SK-N-SH (cell line): ENCODE results near the gene TMEM231. TPM values are rescaled to one million over a fixed set of nuclear protein-coding genes. Genes with fewer than 3 reads are reported as not detected.
A peak's percentile ranks its signal among the peaks of the same experiment; 100 is the strongest.

Experiments used
- CTCF ChIA-PET: fragments of 300-600, 350-600 bp; formaldehyde crosslinking; extraction: SDS; loops from one replicate; lab custom pipeline; 2021; lab: Yijun Ruan, JAX
- POLR2A ChIA-PET: fragments of 350-600 bp; sonication (Branson Sonifier 250); formaldehyde crosslinking; extraction: SDS; loops from one replicate; lab custom pipeline; 2020; ENCODE audit warnings: antibody characterized with exemption, inconsistent platforms; lab: Yijun Ruan, JAX
- DNase-seq: peaks from one replicate; pipeline ENCODE4 v3.0.0; 2012
- H2AFZ ChIP-seq: fragments of 200-600 bp; sonication (generic); 2 replicates; pipeline ENCODE4 v1.8.1; 2016; ENCODE audit warnings: antibody characterized with exemption, mild to moderate bottlenecking, low read depth
- H3F3A ChIP-seq: fragments of 200-600 bp; sonication (generic); replicated peaks from 2 replicates; pipeline ENCODE3; 2016; ENCODE audit warnings: antibody characterized with exemption, mild to moderate bottlenecking; ENCODE audit not compliant: insufficient read depth
- H3K27ac ChIP-seq, 2 experiments: fragments of 200-500 bp in 1 of 2; fragments of 200-600 bp in 1 of 2; sonication (Bioruptor generic) in 1 of 2; sonication (generic), shearing (Covaris generic) in 1 of 2; 2 replicates each; pipeline versions ENCODE4 v1.5.1 to v1.6.1; 2014 to 2016; ENCODE audit warnings: low read depth in 2 of 2, inconsistent platforms in 1 of 2, low read length in 1 of 2, mild to moderate bottlenecking in 1 of 2, mixed read lengths in 1 of 2
- H3K27me3 ChIP-seq: fragments of 200-600 bp; sonication (generic), shearing (Covaris generic); 2 replicates; pipeline ENCODE4 v1.6.1; 2016; ENCODE audit warnings: mixed run types; ENCODE audit not compliant: insufficient read depth
- H3K36me3 ChIP-seq, 2 experiments: fragments of 200-500 bp in 1 of 2; fragments of 200-600 bp in 1 of 2; sonication (Bioruptor generic) in 1 of 2; sonication (generic) in 1 of 2; replicated peaks in 1 of 2; 2 replicates each; pipeline versions ENCODE3 to v1.5.1; 2014 to 2016; ENCODE audit warnings: low read length in 1 of 2, mild to moderate bottlenecking in 1 of 2; ENCODE audit not compliant: insufficient read depth in 2 of 2, control insufficient read depth in 1 of 2
- H3K4me1 ChIP-seq, 2 experiments: fragments of 200-500 bp in 1 of 2; fragments of 200-600 bp in 1 of 2; sonication (Bioruptor generic) in 1 of 2; sonication (generic), shearing (Covaris generic) in 1 of 2; 2 replicates each; pipeline versions ENCODE4 v1.5.1 to v1.6.1; 2014 to 2016; ENCODE audit warnings: low read depth in 1 of 2, low read length in 1 of 2, mixed run types in 1 of 2; ENCODE audit not compliant: insufficient read depth in 2 of 2, control insufficient read depth in 1 of 2
- H3K4me2 ChIP-seq: fragments of 200-600 bp; sonication (generic), shearing (Covaris generic); 2 replicates; pipeline ENCODE4 v1.6.1; 2017; ENCODE audit warnings: mixed run types
- H3K4me3 ChIP-seq, 2 experiments: fragments of 200-500 bp in 1 of 2; fragments of 200-600 bp in 1 of 2; sonication (Bioruptor generic) in 1 of 2; sonication (generic), shearing (Covaris generic) in 1 of 2; 2 replicates each; pipeline versions ENCODE4 v1.5.1 to v1.8.1; 2014 to 2016; ENCODE audit warnings: low read depth in 2 of 2, inconsistent platforms in 1 of 2, low read length in 1 of 2, mild to moderate bottlenecking in 1 of 2, mixed read lengths in 1 of 2, moderate library complexity in 1 of 2
- H3K79me2 ChIP-seq: fragments of 200-600 bp; sonication (generic); 2 replicates; pipeline ENCODE4 v1.8.1; 2017; ENCODE audit warnings: mild to moderate bottlenecking; ENCODE audit not compliant: insufficient read depth
- H3K9ac ChIP-seq: fragments of 200-600 bp; sonication (generic); 2 replicates; pipeline ENCODE4 v1.6.1; 2017; ENCODE audit warnings: mixed run types
- H3K9me2 ChIP-seq: fragments of 200-600 bp; sonication (generic); 2 replicates; pipeline ENCODE4 v1.6.1; 2017; ENCODE audit warnings: mixed run types
- H3K9me3 ChIP-seq: fragments of 200-600 bp; sonication (generic); 2 replicates; pipeline ENCODE4 v1.6.1; 2017; ENCODE audit warnings: mixed run types, mild to moderate bottlenecking, moderate library complexity
- H4K20me1 ChIP-seq: fragments of 200-600 bp; sonication (generic); 2 replicates; pipeline ENCODE4 v1.6.1; 2017; ENCODE audit warnings: mild to moderate bottlenecking, mixed run types; ENCODE audit not compliant: insufficient read depth
- CHD2 ChIP-seq: fragments of 150-350 bp; IDR thresholded peaks from 2 replicates; pipeline ENCODE4 v1.6.1; 2018; ENCODE audit warnings: low read length; ENCODE audit not compliant: partially characterized antibody
- ELF1 ChIP-seq: IDR thresholded peaks from 2 replicates; pipeline ENCODE4 v1.4.0; 2012
- GATA2 ChIP-seq: sonication (generic); formaldehyde crosslinking; IDR thresholded peaks from 2 replicates; pipeline ENCODE4 v1.5.0; 2020; ENCODE audit warnings: mild to moderate bottlenecking, missing genetic modification reagents
- RAD21 ChIP-seq: IDR thresholded peaks from 2 replicates; pipeline ENCODE4 v1.6.1; 2012; ENCODE audit warnings: mild to moderate bottlenecking, low read length
- REST ChIP-seq: IDR thresholded peaks from 2 replicates; pipeline ENCODE4 v1.6.1; 2012; ENCODE audit warnings: mild to moderate bottlenecking, low read depth, low read length, moderate library complexity
- RFX5 ChIP-seq: IDR thresholded peaks from 2 replicates; pipeline ENCODE4 v1.6.1; 2012; ENCODE audit warnings: mild to moderate bottlenecking, improper control_type of control experiment, low read length
- RXRA ChIP-seq: IDR thresholded peaks from 2 replicates; pipeline ENCODE4 v1.4.0; 2012; ENCODE audit warnings: low read depth, mild to moderate bottlenecking, borderline replicate concordance
- SMC3 ChIP-seq: IDR thresholded peaks from 2 replicates; pipeline ENCODE4 v1.6.1; 2012; ENCODE audit warnings: low read depth, low read length, improper control_type of control experiment
- USF2 ChIP-seq: fragments of 150-350 bp; IDR thresholded peaks from 2 replicates; pipeline ENCODE4 v1.6.1; 2017; ENCODE audit warnings: antibody characterized with exemption, low read length, low read depth, borderline replicate concordance
- YY1 ChIP-seq: IDR thresholded peaks from 2 replicates; pipeline ENCODE4 v1.4.0; 2012; ENCODE audit warnings: low read depth, mild to moderate bottlenecking
- WGBS: methylation state at CpG from one replicate; pipeline ENCODE4 v1.1.6; 2017; ENCODE audit warnings: low lambda C conversion rate; 5-methylcytosine and 5-hydroxymethylcytosine counted together
- polyA plus RNA-seq, 3 experiments: library from polyadenylated mRNA; depleted of rRNA; stranded (reverse); fragments of >200 nt; gene quantifications; 2 replicates each; pipeline ENCODE4 v1.2.3, GENCODE V29; 2012
- TF ChIP-seq, protein P1 (sequence below): fragments of 200-600 bp; sonication (generic); IDR thresholded peaks from 2 replicates; pipeline ENCODE4 v1.6.1; 2017; ENCODE audit warnings: antibody characterized with exemption, mild to moderate bottlenecking, moderate library complexity

TMEM231 gene
- polyA plus RNA-seq, 1 of the 3 experiments (the other 2 are of a cell fraction): 18.1 TPM

GRCh38 chr16:75567911-75568310 is 11.9 kb upstream of the TMEM231 start:
- Histone ChIP-seq H3K27ac (no peak overlapping the region), H2AFZ (no peak overlapping the region), H3K36me3 (peaks cover 34 to 47% of the 10 kb centered on the region in 2 experiments), H3K9ac (no peak overlapping the region), H3K4me2 (peak overlapping the region; percentile 99), H3K9me3 (no peaks in the 10 kb centered on the region), H4K20me1 (peaks cover 13% of the 10 kb centered on the region), H3K27me3 (no peaks in the 10 kb centered on the region; the same call in 1 of the 2 replicates), H3K79me2 (peaks cover 43% of the 10 kb centered on the region), H3K4me3 (peak overlapping the region in 1 of 2 experiments; percentile 80; a peak in 1 of 4 replicates), H3K4me1 (peaks cover 14 to 18% of the 10 kb centered on the region in 2 experiments; a peak in 3 of 4 replicates), H3K9me2 (no peaks in the 10 kb centered on the region), H3F3A (peaks cover 10% of the 10 kb centered on the region)
- no peak for TF ChIP-seq RXRA
- TF ChIP-seq, protein P1, sequence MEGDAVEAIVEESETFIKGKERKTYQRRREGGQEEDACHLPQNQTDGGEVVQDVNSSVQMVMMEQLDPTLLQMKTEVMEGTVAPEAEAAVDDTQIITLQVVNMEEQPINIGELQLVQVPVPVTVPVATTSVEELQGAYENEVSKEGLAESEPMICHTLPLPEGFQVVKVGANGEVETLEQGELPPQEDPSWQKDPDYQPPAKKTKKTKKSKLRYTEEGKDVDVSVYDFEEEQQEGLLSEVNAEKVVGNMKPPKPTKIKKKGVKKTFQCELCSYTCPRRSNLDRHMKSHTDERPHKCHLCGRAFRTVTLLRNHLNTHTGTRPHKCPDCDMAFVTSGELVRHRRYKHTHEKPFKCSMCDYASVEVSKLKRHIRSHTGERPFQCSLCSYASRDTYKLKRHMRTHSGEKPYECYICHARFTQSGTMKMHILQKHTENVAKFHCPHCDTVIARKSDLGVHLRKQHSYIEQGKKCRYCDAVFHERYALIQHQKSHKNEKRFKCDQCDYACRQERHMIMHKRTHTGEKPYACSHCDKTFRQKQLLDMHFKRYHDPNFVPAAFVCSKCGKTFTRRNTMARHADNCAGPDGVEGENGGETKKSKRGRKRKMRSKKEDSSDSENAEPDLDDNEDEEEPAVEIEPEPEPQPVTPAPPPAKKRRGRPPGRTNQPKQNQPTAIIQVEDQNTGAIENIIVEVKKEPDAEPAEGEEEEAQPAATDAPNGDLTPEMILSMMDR: no peak
- no peak for TF ChIP-seq SMC3
- no peak for TF ChIP-seq GATA2 (CRISPR knock-in tag)
- ChIA-PET CTCF (interaction anchor here (0.8 to 1.2 kb wide), 2 partner anchors 50 to 123 kb away, joined by 4 read pairs; no protein-coding TSS in a partner anchor), POLR2A (no interaction called here)
- WGBS: 88% methylated on average over 4 of the region's 4 CpGs
- no peak for DNase-seq

DNA sequence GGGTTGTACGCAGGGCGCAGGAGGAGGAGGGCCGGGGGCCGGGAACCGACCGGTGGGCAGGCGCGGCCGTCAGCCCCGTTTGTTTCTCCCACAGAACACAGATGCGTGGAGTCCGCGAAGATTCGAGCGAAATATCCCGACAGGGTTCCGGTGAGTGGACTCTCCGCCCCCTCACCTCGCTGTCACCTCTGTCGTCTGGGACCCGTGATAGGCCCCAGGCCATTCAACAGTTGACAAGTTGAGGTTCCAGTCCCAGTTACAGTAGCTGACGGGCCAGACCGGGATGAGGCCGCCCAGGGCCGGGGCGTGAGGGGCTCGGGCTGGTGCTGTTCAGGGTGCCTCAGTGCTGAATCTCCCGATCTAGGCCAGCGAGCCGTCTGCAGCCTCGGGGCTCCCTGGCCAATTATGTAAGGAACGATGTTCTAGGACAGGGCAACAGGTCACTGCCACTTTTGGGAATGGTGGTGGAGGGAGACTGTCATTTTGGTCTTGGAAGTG is 10.8 kb upstream of the TMEM231 start:
- Histone ChIP-seq H3F3A (peaks cover 10% of the 10 kb centered on the region), H3K79me2 (peaks cover 43% of the 10 kb centered on the region), H3K9me2 (no peaks in the 10 kb centered on the region), H3K4me1 (peaks cover 14 to 16% of the 10 kb centered on the region in 2 experiments; a peak in 3 of 4 replicates), H3K4me3 (peak overlapping the region; percentile 80 to 88), H3K9ac (peak overlapping the region; percentile 86), H3K4me2 (peak overlapping the region; percentile 99), H4K20me1 (peaks cover 13% of the 10 kb centered on the region), H3K27me3 (no peaks in the 10 kb centered on the region; the same call in 1 of the 2 replicates), H3K36me3 (peaks cover 29 to 37% of the 10 kb centered on the region in 2 experiments), H3K27ac (peak overlapping the region; percentile 37 to 64; a peak in 2 of 4 replicates), H3K9me3 (no peaks in the 10 kb centered on the region), H2AFZ (peak overlapping the region; percentile 88; the same call in 1 of the 2 replicates)
- 1% methylated on average over 10 of the region's 32 CpGs for WGBS
- TF ChIP-seq GATA2 (CRISPR knock-in tag) (no peak), REST (peak; percentile 89), CHD2 (no peak), RAD21 (no peak), YY1 (no peak), ELF1 (no peak), USF2 (no peak), RFX5 (no peak)
- DNase-seq: peak; percentile 46
- CTCF ChIA-PET: interaction anchor here (1.0 to 1.2 kb wide), 3 partner anchors 55 to 122 kb away, joined by 3 to 4 read pairs (median 3); no protein-coding TSS in a partner anchor
- POLR2A ChIA-PET: interaction anchor here (1.1 to 1.9 kb wide), 2 partner anchors 11 to 24 kb away, joined by 3 to 5 read pairs; partner anchors contain the start of gene TMEM231
